ENCODE data around the gene OR4N5.

DNA sequence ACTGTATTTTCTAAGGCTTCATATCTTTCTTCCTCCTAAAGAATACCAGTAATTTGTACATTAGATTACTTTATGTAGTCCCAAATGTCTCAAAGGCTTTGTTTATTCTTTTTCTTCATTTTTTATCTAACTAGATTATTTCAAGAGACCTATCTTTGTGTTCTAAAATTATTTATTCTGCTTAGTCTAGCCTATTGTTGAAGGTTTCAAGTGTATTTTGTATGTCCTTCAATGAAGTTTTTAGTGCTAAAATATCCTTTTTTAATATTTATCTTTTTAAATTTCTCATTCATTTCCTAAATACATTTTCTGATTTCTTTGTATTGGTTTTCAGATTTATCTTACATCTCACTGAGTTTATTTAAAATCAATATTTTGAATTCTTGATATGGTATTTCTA is 25.8 kb downstream of the OR4N5 start:
- TF ChIP-seq CTCF (conservative IDR thresholded peaks at IDR 0.05; ENCODE audit: low read depth in 2 of 2) (no peak), EZH2 (IDR thresholded peaks at IDR 0.05; ENCODE audit: low read depth, unreplicated experiment) (no peak), EZH2phosphoT487 (IDR thresholded peaks at IDR 0.05; ENCODE audit: unreplicated experiment) (no peak), JUNB (IDR thresholded peaks at IDR 0.05; ENCODE audit: unreplicated experiment) (no peak), POLR2AphosphoS5 (IDR thresholded peaks at IDR 0.05; ENCODE audit: low read depth) (no peak), STAT1 (IDR thresholded peaks at IDR 0.05; ENCODE audit: unreplicated experiment) (no peak), CREB1 (CRISPR knock-in tag; IDR thresholded peaks at IDR 0.05; ENCODE audit: low read depth) (no peak), ZNF114 (CRISPR knock-in tag; IDR thresholded peaks at IDR 0.05) (no peak), ZNF331 (CRISPR knock-in tag; IDR thresholded peaks at IDR 0.05; ENCODE audit: low read depth) (no peak)
- TF ChIP-seq, protein P1, sequence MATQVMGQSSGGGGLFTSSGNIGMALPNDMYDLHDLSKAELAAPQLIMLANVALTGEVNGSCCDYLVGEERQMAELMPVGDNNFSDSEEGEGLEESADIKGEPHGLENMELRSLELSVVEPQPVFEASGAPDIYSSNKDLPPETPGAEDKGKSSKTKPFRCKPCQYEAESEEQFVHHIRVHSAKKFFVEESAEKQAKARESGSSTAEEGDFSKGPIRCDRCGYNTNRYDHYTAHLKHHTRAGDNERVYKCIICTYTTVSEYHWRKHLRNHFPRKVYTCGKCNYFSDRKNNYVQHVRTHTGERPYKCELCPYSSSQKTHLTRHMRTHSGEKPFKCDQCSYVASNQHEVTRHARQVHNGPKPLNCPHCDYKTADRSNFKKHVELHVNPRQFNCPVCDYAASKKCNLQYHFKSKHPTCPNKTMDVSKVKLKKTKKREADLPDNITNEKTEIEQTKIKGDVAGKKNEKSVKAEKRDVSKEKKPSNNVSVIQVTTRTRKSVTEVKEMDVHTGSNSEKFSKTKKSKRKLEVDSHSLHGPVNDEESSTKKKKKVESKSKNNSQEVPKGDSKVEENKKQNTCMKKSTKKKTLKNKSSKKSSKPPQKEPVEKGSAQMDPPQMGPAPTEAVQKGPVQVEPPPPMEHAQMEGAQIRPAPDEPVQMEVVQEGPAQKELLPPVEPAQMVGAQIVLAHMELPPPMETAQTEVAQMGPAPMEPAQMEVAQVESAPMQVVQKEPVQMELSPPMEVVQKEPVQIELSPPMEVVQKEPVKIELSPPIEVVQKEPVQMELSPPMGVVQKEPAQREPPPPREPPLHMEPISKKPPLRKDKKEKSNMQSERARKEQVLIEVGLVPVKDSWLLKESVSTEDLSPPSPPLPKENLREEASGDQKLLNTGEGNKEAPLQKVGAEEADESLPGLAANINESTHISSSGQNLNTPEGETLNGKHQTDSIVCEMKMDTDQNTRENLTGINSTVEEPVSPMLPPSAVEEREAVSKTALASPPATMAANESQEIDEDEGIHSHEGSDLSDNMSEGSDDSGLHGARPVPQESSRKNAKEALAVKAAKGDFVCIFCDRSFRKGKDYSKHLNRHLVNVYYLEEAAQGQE (IDR thresholded peaks at IDR 0.05; ENCODE audit: unreplicated experiment) = no peak
- TF ChIP-seq, protein P2, sequence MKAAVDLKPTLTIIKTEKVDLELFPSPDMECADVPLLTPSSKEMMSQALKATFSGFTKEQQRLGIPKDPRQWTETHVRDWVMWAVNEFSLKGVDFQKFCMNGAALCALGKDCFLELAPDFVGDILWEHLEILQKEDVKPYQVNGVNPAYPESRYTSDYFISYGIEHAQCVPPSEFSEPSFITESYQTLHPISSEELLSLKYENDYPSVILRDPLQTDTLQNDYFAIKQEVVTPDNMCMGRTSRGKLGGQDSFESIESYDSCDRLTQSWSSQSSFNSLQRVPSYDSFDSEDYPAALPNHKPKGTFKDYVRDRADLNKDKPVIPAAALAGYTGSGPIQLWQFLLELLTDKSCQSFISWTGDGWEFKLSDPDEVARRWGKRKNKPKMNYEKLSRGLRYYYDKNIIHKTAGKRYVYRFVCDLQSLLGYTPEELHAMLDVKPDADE (IDR thresholded peaks at IDR 0.05) = no peak

All from GM23338 (cell line).